IMR-90 (cell line): Measurements from ENCODE around the gene RABGGTA. TPM values are rescaled to one million over a fixed set of nuclear protein-coding genes. Genes with fewer than 3 reads are reported as not detected.

ENCODE experiments used
- ATAC-seq: fragments of 200-7000 bp; cut with Tn5 transposase; 2 replicates; pipeline ENCODE4 v1.9.1; 2020; ENCODE audit warnings: low read depth, mild to moderate bottlenecking, moderate library complexity
- BruUV-seq: library from RNA; stranded (reverse); fragments of 400-500 nt; replicated peaks from 2 replicates; lab custom pipeline; 2021; lab: Mats Ljungman, UMichigan
- CTCF ChIA-PET: fragments of 300-600 bp; formaldehyde crosslinking; extraction: SDS; loops from one replicate; lab custom pipeline; 2021; ENCODE audit warnings: antibody characterized with exemption; lab: Yijun Ruan, JAX
- POLR2A ChIA-PET: fragments of 300-600 bp; sonication (Branson Sonifier 250); formaldehyde crosslinking; loops from one replicate; lab custom pipeline; 2022; ENCODE audit warnings: antibody characterized with exemption; ENCODE audit not compliant: unreplicated experiment; lab: Charles Lee
- DNase-seq: peaks from one replicate; pipeline ENCODE4 v3.0.0; 2013
- H2AFZ ChIP-seq: replicated peaks from 2 replicates; pipeline ENCODE3; 2013; ENCODE audit warnings: low read length, mild to moderate bottlenecking; ENCODE audit not compliant: poor library complexity
- H2AK5ac ChIP-seq: 2 replicates; pipeline ENCODE4 v1.6.1; 2013; ENCODE audit warnings: low read depth, low read length, inconsistent platforms
- H2AK9ac ChIP-seq: replicated peaks from 2 replicates; pipeline ENCODE3; 2013; ENCODE audit warnings: mild to moderate bottlenecking, low read depth, low read length, moderate library complexity; ENCODE audit not compliant: poor library complexity
- H2BK120ac ChIP-seq: 2 replicates; pipeline ENCODE4 v1.6.1; 2013; ENCODE audit warnings: low read depth, low read length, inconsistent platforms
- H2BK15ac ChIP-seq: 3 replicates; pipeline ENCODE4 v1.6.1; 2013; ENCODE audit warnings: low read depth, low read length, inconsistent platforms
- H2BK20ac ChIP-seq: 2 replicates; pipeline ENCODE4 v1.6.1; 2013; ENCODE audit warnings: low read depth, mild to moderate bottlenecking, inconsistent platforms, low read length, moderate library complexity
- H2BK5ac ChIP-seq: 2 replicates; pipeline ENCODE4 v1.6.1; 2013; ENCODE audit warnings: mild to moderate bottlenecking, low read depth, low read length, inconsistent platforms; ENCODE audit not compliant: poor library complexity, severe bottlenecking
- H3K14ac ChIP-seq: replicated peaks from 2 replicates; pipeline ENCODE4 v1.6.1; 2013; ENCODE audit warnings: low read depth, low read length, inconsistent platforms
- H3K18ac ChIP-seq: 2 replicates; pipeline ENCODE4 v1.6.1; 2013; ENCODE audit warnings: low read depth, low read length, control low read depth
- H3K23ac ChIP-seq: 2 replicates; pipeline ENCODE4 v1.6.1; 2013; ENCODE audit warnings: low read depth, low read length, inconsistent platforms
- H3K27ac ChIP-seq: 2 replicates; pipeline ENCODE4 v1.5.1; 2013; ENCODE audit warnings: mild to moderate bottlenecking, control low read depth, low read length; ENCODE audit not compliant: insufficient read depth
- H3K27me3 ChIP-seq: 2 replicates; pipeline ENCODE4 v1.6.1; 2013; ENCODE audit warnings: low read length; ENCODE audit not compliant: control insufficient read depth, insufficient read depth
- H3K36me3 ChIP-seq: 2 replicates; pipeline ENCODE4 v1.6.1; 2013; ENCODE audit warnings: low read length, mixed read lengths; ENCODE audit not compliant: control insufficient read depth, insufficient read depth
- H3K4ac ChIP-seq: 2 replicates; pipeline ENCODE4 v1.6.1; 2013; ENCODE audit warnings: low read depth, low read length, inconsistent platforms
- H3K4me1 ChIP-seq: 2 replicates; pipeline ENCODE4 v1.6.1; 2013; ENCODE audit warnings: low read length, mixed read lengths; ENCODE audit not compliant: control insufficient read depth, insufficient read depth
- H3K4me2 ChIP-seq: 2 replicates; pipeline ENCODE4 v1.6.1; 2013; ENCODE audit warnings: low read depth, mild to moderate bottlenecking, control low read depth, low read length, moderate library complexity
- H3K4me3 ChIP-seq: 2 replicates; pipeline ENCODE4 v1.5.1; 2013; ENCODE audit warnings: low read depth, mild to moderate bottlenecking, control low read depth, low read length, moderate library complexity; ENCODE audit not compliant: insufficient read depth
- H3K56ac ChIP-seq: 2 replicates; pipeline ENCODE4 v1.6.1; 2013; ENCODE audit warnings: low read length, inconsistent platforms; ENCODE audit not compliant: insufficient read depth; ENCODE audit errors: extremely low read depth
- H3K79me1 ChIP-seq, 2 experiments: 2 replicates each; pipeline ENCODE4 v1.6.1; 2013; ENCODE audit warnings: low read length in 2 of 2, inconsistent platforms in 1 of 2, low read depth in 1 of 2
- H3K9ac ChIP-seq: 2 replicates; pipeline ENCODE4 v1.6.1; 2013; ENCODE audit warnings: low read depth, low read length, control low read depth
- H3K9me1 ChIP-seq: 2 replicates; pipeline ENCODE4 v1.6.1; 2013; ENCODE audit warnings: low read length, inconsistent platforms; ENCODE audit not compliant: insufficient read depth
- H3K9me3 ChIP-seq: 2 replicates; pipeline ENCODE4 v1.6.1; 2013; ENCODE audit warnings: low read length; ENCODE audit not compliant: control insufficient read depth, insufficient read depth
- H4K20me1 ChIP-seq: 2 replicates; pipeline ENCODE4 v1.6.1; 2013; ENCODE audit warnings: low read length, inconsistent platforms; ENCODE audit not compliant: insufficient read depth
- H4K5ac ChIP-seq: 2 replicates; pipeline ENCODE4 v1.6.1; 2013; ENCODE audit warnings: mild to moderate bottlenecking, low read depth, low read length, control low read depth
- H4K8ac ChIP-seq, 2 experiments: 2 replicates each; pipeline ENCODE4 v1.6.1; 2013; ENCODE audit warnings: low read depth in 2 of 2, low read length in 2 of 2, control low read depth in 1 of 2, inconsistent platforms in 1 of 2
- H4K91ac ChIP-seq: 2 replicates; pipeline ENCODE4 v1.6.1; 2013; ENCODE audit warnings: low read depth, low read length, inconsistent platforms; ENCODE audit not compliant: insufficient read depth
- BHLHE40 ChIP-seq: fragments of 150-350 bp; IDR thresholded peaks from 2 replicates; pipeline ENCODE4 v1.6.1; 2016; ENCODE audit warnings: mild to moderate bottlenecking, low read depth, low read length
- CHD1 ChIP-seq: IDR thresholded peaks from 2 replicates; pipeline ENCODE4 v1.6.1; 2012; ENCODE audit warnings: low read depth, low read length, improper control_type of control experiment
- FOS ChIP-seq: fragments of 150-350 bp; IDR thresholded peaks from 2 replicates; pipeline ENCODE4 v1.6.1; 2016; ENCODE audit warnings: low read depth, low read length
- MAZ ChIP-seq: IDR thresholded peaks from 2 replicates; pipeline ENCODE4 v1.6.1; 2012; ENCODE audit warnings: low read depth, mild to moderate bottlenecking, low read length, improper control_type of control experiment, moderate library complexity, borderline replicate concordance
- MXI1 ChIP-seq: IDR thresholded peaks from 2 replicates; pipeline ENCODE4 v1.6.1; 2012; ENCODE audit warnings: low read depth, mild to moderate bottlenecking, low read length, moderate library complexity, borderline replicate concordance
- NFE2L2 ChIP-seq: fragments of 150-350 bp; IDR thresholded peaks from 2 replicates; pipeline ENCODE4 v1.6.1; 2016; ENCODE audit warnings: low read depth, mild to moderate bottlenecking, low read length
- POLR2A ChIP-seq: IDR thresholded peaks from 2 replicates; pipeline ENCODE4 v1.6.1; 2012; ENCODE audit warnings: mild to moderate bottlenecking, low read depth, low read length
- RAD21 ChIP-seq: IDR thresholded peaks from 2 replicates; pipeline ENCODE4 v1.6.1; 2012; ENCODE audit warnings: low read length, improper control_type of control experiment
- SMC3 ChIP-seq: fragments of 150-350 bp; IDR thresholded peaks from 2 replicates; pipeline ENCODE4 v1.6.1; 2016; ENCODE audit warnings: low read depth, mild to moderate bottlenecking, antibody characterized with exemption, low read length, moderate library complexity
- WGBS, 2 experiments: methylation state at CpG; one replicate each; pipeline versions ENCODE4 v1.1.5 to v1.1.7; 2013; ENCODE audit warnings: missing lambda C conversion rate in 2 of 2; ENCODE audit not compliant: insufficient read length in 1 of 2; ENCODE audit errors: extremely low coverage in 2 of 2; 5-methylcytosine and 5-hydroxymethylcytosine counted together
- dilution Hi-C: fragments of 300-500 bp; cut with HindIII; formaldehyde crosslinking; loops from one replicate; pipeline ENCODE4 v1.14.3; 2018; ENCODE audit warnings: low sequenced_read_pairs; ENCODE audit not compliant: unreplicated experiment
- in situ Hi-C: fragments of 300-500 bp; cut with MboI; formaldehyde crosslinking; loops from 3 replicates; pipeline ENCODE4 v1.14.3; 2019; ENCODE audit warnings: low sequenced_read_pairs, inconsistent platforms, mixed read lengths
- intact Hi-C: fragments of 100-400 bp; cut with micrococcal nuclease; formaldehyde crosslinking; loops from 2 replicates; pipeline ENCODE4 v1.10.0; 2022
- polyA plus RNA-seq, 3 experiments: library from polyadenylated mRNA; depleted of rRNA; stranded (reverse); fragments of >200 nt; gene quantifications; 2 replicates each; pipeline ENCODE4 v1.2.3, GENCODE V29; 2012; ENCODE audit warnings: low replicate concordance in 1 of 3
- total RNA-seq: library from RNA; depleted of rRNA; stranded (reverse); fragments of >200 nt; gene quantifications from 2 replicates; pipeline ENCODE4 v1.2.3, GENCODE V29; 2012
- TF ChIP-seq, protein P1 (sequence below): fragments of 150-350 bp; IDR thresholded peaks from 2 replicates; pipeline ENCODE4 v1.6.1; 2017; ENCODE audit warnings: mild to moderate bottlenecking, antibody characterized with exemption, low read length, low read depth
- TF ChIP-seq, protein P2 (sequence below): conservative IDR thresholded peaks from 2 replicates; pipeline ENCODE4 v1.5.1; 2012; ENCODE audit warnings: mild to moderate bottlenecking, low read depth, low read length, improper control_type of control experiment

Gene RABGGTA
- total and polyA plus RNA-seq, 2 of the 4 experiments (the other 2 are of a cell fraction) = 25.6 to 55.6 TPM

DNA sequence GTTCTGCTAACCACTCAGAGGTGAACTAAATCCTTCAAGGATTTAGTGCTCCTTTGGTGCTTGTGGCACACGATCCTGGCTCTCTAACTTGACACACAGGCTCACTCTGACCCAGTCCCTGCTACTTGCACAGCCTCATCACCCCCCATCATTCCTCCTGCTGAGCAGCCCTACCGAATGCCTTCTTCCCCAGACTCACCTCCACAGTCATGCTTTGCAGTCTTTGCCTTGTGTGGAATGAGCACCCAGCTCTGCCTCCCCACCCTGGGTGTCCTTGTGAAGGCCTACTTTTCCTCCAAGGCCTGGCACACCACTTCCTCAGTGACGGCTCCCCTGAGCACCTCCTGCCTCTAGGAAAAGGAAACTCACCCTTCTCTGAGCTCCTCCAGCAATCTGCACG, 21.0 kb downstream of the RABGGTA start:
- intact Hi-C loops = no loop called here
- DNase-seq (no peak), ATAC-seq (no peak)
- in situ Hi-C loops = no loop called here
- ChIA-PET POLR2A (interaction anchor here (2.5 kb wide), 1 partner anchor 8 kb away, joined by 7 read pairs; the partner anchor contains the start of gene TINF2), CTCF (interaction anchor here (2.5 kb wide), 1 partner anchor 7 kb away, joined by 10 read pairs; the partner anchor contains the start of gene TINF2)
- Histone ChIP-seq H3K27ac (no peak overlapping the region), H3K14ac (peak overlapping the region; percentile 29; the same call in 1 of the 2 replicates), H3K56ac (no peak overlapping the region), H3K4me1 (peaks cover 13% of the 10 kb centered on the region), H3K9me1 (peaks cover 25% of the 10 kb centered on the region), H3K9me3 (no peaks in the 10 kb centered on the region), H3K4me2 (no peak overlapping the region), H2BK5ac (peak overlapping the region; percentile 15), H4K91ac (peak overlapping the region; percentile 5), H2AK5ac (peak overlapping the region; percentile 43), H3K23ac (peak overlapping the region; percentile 29; the same call in 1 of the 2 replicates), H4K5ac (no peak overlapping the region), H3K27me3 (no peaks in the 10 kb centered on the region), H3K18ac (no peak overlapping the region), H2BK15ac (no peak overlapping the region), H3K4me3 (no peak overlapping the region), H2BK120ac (peak overlapping the region; percentile 47), H2BK20ac (peak overlapping the region; percentile 49), H4K20me1 (no peaks in the 10 kb centered on the region), H2AFZ (peak overlapping the region; percentile 71), H3K79me1 (no peaks in the 10 kb centered on the region), H3K4ac (peak overlapping the region; percentile 40; the same call in 1 of the 2 replicates), H3K36me3 (peaks cover 2% of the 10 kb centered on the region; the same call in 1 of the 2 replicates), H4K8ac (peak overlapping the region in 1 of 2 experiments; percentile 75; a peak in 3 of 4 replicates), H2AK9ac (no peak overlapping the region), H3K9ac (no peak overlapping the region)
- WGBS, 2 experiments = 44% methylated on average over 2 of the region's 4 CpGs; no CpG with 5 or more reads in 1 of the 2 experiments
- TF ChIP-seq RAD21 (no peak), FOS (no peak), POLR2A (no peak), SMC3 (no peak), MXI1 (no peak), CHD1 (no peak), NFE2L2 (no peak), MAZ (no peak), BHLHE40 (no peak)
- TF ChIP-seq, protein P1, sequence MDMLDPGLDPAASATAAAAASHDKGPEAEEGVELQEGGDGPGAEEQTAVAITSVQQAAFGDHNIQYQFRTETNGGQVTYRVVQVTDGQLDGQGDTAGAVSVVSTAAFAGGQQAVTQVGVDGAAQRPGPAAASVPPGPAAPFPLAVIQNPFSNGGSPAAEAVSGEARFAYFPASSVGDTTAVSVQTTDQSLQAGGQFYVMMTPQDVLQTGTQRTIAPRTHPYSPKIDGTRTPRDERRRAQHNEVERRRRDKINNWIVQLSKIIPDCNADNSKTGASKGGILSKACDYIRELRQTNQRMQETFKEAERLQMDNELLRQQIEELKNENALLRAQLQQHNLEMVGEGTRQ = no peak
- TF ChIP-seq, protein P2, sequence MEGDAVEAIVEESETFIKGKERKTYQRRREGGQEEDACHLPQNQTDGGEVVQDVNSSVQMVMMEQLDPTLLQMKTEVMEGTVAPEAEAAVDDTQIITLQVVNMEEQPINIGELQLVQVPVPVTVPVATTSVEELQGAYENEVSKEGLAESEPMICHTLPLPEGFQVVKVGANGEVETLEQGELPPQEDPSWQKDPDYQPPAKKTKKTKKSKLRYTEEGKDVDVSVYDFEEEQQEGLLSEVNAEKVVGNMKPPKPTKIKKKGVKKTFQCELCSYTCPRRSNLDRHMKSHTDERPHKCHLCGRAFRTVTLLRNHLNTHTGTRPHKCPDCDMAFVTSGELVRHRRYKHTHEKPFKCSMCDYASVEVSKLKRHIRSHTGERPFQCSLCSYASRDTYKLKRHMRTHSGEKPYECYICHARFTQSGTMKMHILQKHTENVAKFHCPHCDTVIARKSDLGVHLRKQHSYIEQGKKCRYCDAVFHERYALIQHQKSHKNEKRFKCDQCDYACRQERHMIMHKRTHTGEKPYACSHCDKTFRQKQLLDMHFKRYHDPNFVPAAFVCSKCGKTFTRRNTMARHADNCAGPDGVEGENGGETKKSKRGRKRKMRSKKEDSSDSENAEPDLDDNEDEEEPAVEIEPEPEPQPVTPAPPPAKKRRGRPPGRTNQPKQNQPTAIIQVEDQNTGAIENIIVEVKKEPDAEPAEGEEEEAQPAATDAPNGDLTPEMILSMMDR = no peak
- no TSS peak for BruUV-seq
- dilution Hi-C loops = no loop called here
